Measurements from ENCODE around the gene SNAPIN. TPM values are rescaled to one million over a fixed set of nuclear protein-coding genes. Genes with fewer than 3 reads are reported as not detected.

The SNAPIN gene
- total RNA-seq, 1 donor from 2014 or later, result 61.0 TPM

- Histone ChIP-seq H3K4me3 (ENCODE audit: low read depth, low read length) (no peak overlapping the region), H3K27me3 (ENCODE audit: control insufficient read depth, insufficient read depth, low read length) (no peaks in the 10 kb centered on the region), H3K36me3 (ENCODE audit: control insufficient read depth, insufficient read depth, low read length) (peaks cover 2% of the 10 kb centered on the region)
- DNase-seq (ENCODE audit: low read depth), result no peak
- TF ChIP-seq, protein P1, sequence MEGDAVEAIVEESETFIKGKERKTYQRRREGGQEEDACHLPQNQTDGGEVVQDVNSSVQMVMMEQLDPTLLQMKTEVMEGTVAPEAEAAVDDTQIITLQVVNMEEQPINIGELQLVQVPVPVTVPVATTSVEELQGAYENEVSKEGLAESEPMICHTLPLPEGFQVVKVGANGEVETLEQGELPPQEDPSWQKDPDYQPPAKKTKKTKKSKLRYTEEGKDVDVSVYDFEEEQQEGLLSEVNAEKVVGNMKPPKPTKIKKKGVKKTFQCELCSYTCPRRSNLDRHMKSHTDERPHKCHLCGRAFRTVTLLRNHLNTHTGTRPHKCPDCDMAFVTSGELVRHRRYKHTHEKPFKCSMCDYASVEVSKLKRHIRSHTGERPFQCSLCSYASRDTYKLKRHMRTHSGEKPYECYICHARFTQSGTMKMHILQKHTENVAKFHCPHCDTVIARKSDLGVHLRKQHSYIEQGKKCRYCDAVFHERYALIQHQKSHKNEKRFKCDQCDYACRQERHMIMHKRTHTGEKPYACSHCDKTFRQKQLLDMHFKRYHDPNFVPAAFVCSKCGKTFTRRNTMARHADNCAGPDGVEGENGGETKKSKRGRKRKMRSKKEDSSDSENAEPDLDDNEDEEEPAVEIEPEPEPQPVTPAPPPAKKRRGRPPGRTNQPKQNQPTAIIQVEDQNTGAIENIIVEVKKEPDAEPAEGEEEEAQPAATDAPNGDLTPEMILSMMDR (IDR thresholded peaks at IDR 0.05; ENCODE audit: insufficient read depth, low read length, poor library complexity, severe bottlenecking), result no peak
Measured at GRCh38 chr1:153646672-153647345, 11.7 kb upstream of the SNAPIN start.

- Histone ChIP-seq H3K27me3 (ENCODE audit: control insufficient read depth, insufficient read depth, low read length) (no peaks in the 10 kb centered on the region), H3K4me3 (ENCODE audit: low read depth, low read length) (no peak overlapping the region), H3K36me3 (ENCODE audit: control insufficient read depth, insufficient read depth, low read length) (no peaks in the 10 kb centered on the region)
- DNase-seq (ENCODE audit: low read depth), result no peak
- TF ChIP-seq, protein P1 (IDR thresholded peaks at IDR 0.05; ENCODE audit: insufficient read depth, low read length, poor library complexity, severe bottlenecking), result no peak
Measured at GRCh38 chr1:153647346-153647714, 11.2 kb upstream of the SNAPIN start.

DNA sequence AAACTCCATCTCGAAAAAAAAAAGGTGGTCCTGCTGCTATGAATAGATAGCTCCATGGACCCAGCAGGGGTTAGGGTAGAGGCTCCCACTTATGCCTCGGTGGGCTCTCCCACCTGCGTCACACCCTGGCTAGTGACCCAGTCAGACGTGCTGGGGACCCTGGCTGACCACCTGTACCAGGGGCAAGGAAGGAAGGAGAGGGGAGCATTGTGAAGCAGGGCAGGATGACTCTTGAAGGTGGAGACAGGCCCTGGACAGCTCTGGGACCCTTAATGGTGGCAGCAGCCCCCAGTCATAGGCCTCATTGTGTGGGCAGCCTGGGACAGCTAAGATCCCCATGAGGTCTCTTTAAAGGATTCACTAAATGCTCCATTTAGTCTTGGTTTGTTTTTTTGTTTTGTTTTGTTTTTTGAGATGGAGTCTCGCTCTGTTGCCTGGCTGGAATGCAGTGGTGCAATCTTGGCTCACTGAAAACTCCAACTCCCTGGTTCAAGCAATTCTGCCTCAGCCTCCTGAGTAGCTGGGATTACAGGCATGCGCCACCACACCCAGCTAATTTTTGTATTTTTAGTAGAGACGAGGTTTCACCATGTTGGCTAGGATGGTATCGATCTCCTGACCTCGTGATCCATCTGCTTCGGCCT lies 10.4 kb upstream of the SNAPIN start:
- no peak overlapping the region for H3K4me3 ChIP-seq (ENCODE audit: low read depth, low read length)
- TF ChIP-seq, protein P1 (IDR thresholded peaks at IDR 0.05; ENCODE audit: insufficient read depth, low read length, poor library complexity, severe bottlenecking), result no peak
- no peak for DNase-seq (ENCODE audit: low read depth)
- H3K27me3 ChIP-seq (ENCODE audit: control insufficient read depth, insufficient read depth, low read length), result no peaks in the 10 kb centered on the region
- no peaks in the 10 kb centered on the region for H3K36me3 ChIP-seq (ENCODE audit: control insufficient read depth, insufficient read depth, low read length)

DNA sequence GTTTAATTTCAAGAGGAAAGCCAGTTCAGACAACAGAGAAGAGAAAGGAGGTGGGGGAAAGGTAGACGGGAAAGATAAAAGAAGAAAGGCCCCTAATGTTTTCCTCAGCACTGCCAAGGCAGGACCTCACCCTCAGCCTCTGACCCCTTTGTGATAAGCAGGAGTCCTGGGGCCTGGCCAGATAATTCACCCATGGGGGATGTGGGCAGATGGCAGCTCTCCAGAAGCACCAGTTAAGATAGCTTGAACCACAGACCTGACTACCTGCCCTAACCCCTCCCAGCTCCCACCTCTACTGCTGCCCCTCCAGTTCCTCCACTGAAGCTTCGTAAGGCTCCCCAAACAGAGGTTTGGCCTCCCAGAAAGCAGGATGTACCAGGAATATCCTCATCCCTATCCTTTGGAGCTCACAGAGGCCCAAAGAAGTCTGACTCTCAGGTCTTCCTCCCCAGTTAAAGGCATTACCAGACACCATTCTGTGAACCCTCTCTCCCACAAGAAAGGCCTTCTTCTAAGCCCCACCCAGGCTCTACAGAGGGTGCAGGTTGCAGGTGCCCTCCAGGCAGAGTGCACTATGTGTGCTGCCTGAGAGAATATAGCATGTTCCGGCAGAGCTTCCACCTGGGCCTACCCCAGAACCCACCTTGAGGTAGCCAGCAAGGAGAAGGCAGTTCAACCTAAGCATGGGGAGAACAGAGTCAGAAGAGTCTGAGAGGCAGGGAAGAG lies 9.2 kb upstream of the SNAPIN start:
- H3K4me3 ChIP-seq (ENCODE audit: low read depth, low read length), result no peak overlapping the region
- no peak for DNase-seq (ENCODE audit: low read depth)
- no peaks in the 10 kb centered on the region for H3K27me3 ChIP-seq (ENCODE audit: control insufficient read depth, insufficient read depth, low read length)
- TF ChIP-seq, protein P1 (IDR thresholded peaks at IDR 0.05; ENCODE audit: insufficient read depth, low read length, poor library complexity, severe bottlenecking), result no peak
- H3K36me3 ChIP-seq (ENCODE audit: control insufficient read depth, insufficient read depth, low read length), result no peaks in the 10 kb centered on the region

GRCh38 chr1:153649863-153650235 lies 8.7 kb upstream of the SNAPIN start:
- Histone ChIP-seq H3K4me3 (ENCODE audit: low read depth, low read length) (no peak overlapping the region), H3K36me3 (ENCODE audit: control insufficient read depth, insufficient read depth, low read length) (no peaks in the 10 kb centered on the region), H3K27me3 (ENCODE audit: control insufficient read depth, insufficient read depth, low read length) (no peaks in the 10 kb centered on the region)
- no peak for DNase-seq (ENCODE audit: low read depth)
- TF ChIP-seq, protein P1 (IDR thresholded peaks at IDR 0.05; ENCODE audit: insufficient read depth, low read length, poor library complexity, severe bottlenecking), result no peak

Data from kidney epithelial cell (primary cell).